ENCODE data around the gene CAV3.
"Not testable (repeated sequence)": the region's sequence is repeated elsewhere in the genome, so short reads cannot be mapped to it uniquely, and the experiment has no call there.

The CAV3 gene

DNA sequence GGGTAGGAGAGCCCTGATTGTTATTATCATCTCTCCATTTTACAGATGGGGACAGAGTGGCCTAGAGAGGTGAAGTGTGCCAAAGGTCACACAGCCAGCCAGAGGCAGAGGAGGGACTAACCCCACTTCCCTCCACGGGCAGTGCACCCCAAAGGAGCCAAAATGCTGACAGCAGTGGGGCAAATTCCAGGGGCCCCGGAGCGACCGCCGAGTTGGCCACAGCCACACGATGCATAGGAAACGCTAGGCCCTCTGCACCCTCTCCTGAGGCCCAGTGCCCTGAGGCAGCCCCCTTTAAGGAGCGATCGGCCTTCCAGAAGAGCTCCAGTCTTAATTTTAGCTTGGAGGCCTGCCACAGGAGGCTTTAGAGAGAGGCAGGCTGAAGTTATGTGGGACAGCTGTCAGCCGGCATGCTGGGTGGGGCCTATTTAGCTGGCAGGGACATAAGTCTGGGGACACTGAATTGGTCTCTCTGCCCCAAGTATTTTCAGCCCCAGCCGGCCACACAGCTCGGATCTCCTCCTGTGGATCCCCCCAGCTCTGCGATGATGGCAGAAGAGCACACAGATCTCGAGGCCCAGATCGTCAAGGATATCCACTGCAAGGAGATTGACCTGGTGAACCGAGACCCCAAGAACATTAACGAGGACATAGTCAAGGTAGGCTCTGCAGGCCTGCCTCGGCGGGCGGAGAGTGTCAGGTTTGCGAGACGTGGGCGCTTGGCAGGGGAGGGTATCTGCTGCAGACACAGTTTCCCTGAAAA, at the start of gene CAV3:
TSS of gene CAV3 (plus strand) at position 471 of the 763 bp plus-strand sequence. CDS start at position 546, 75 bp downstream.
- no peak for DNase-seq (ENCODE audit: low spot score)

- DNase-seq (ENCODE audit: low spot score): not testable (repeated sequence)
Measured at GRCh38 chr3:8684992-8685391, 48.6 kb upstream of the CAV3 start.

DNA sequence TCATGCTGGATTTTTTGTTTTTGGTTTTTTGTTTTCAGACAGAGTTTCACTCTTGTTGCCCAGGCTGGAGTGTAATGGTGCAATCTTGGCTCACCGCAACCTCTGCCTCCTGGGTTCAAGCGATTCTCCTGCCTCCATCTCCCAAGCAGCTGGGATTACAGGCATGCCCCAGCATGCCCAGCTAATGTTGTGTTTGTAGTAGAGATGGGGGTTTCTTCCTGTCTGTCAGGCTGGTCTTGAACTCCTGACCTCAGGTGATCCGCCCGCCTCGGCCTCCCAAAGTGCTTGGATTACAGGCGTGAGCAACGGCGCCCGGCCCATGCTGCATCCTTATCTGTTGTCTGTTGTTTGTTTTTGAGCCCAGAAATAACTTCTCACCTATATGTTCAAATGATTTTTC, 42.3 kb upstream of the CAV3 start:
- DNase-seq (ENCODE audit: low spot score): not testable (repeated sequence)

GRCh38 chr3:8702560-8702959, 31.0 kb upstream of the CAV3 start:
- DNase-seq (ENCODE audit: low spot score): no peak

- DNase-seq (ENCODE audit: low spot score): no peak
Measured at GRCh38 chr3:8705575-8705974, 28.0 kb upstream of the CAV3 start.

DNA sequence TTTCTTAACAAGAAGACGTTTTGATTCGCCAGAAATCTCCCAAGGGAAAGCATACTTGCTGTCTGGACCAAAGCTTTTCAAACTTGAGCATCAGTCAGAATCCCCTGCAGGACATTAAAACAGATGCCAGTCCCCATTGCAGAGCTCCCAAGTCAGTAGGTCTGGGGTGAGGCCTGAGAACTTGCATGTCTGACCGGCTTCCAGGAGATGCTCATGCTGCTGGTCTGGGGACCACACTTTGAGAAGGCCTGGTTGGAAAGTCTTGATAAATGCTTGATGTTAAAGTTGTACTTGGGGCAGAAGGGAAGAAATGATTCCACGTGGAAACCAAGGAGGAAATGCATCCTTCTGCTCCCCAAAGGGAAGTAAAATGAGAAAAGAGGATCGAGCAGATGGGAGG, 24.3 kb upstream of the CAV3 start:
- DNase-seq (ENCODE audit: low spot score): no peak

- DNase-seq (ENCODE audit: low spot score): no peak
Measured at GRCh38 chr3:8709801-8710507, 23.6 kb upstream of the CAV3 start.

DNA sequence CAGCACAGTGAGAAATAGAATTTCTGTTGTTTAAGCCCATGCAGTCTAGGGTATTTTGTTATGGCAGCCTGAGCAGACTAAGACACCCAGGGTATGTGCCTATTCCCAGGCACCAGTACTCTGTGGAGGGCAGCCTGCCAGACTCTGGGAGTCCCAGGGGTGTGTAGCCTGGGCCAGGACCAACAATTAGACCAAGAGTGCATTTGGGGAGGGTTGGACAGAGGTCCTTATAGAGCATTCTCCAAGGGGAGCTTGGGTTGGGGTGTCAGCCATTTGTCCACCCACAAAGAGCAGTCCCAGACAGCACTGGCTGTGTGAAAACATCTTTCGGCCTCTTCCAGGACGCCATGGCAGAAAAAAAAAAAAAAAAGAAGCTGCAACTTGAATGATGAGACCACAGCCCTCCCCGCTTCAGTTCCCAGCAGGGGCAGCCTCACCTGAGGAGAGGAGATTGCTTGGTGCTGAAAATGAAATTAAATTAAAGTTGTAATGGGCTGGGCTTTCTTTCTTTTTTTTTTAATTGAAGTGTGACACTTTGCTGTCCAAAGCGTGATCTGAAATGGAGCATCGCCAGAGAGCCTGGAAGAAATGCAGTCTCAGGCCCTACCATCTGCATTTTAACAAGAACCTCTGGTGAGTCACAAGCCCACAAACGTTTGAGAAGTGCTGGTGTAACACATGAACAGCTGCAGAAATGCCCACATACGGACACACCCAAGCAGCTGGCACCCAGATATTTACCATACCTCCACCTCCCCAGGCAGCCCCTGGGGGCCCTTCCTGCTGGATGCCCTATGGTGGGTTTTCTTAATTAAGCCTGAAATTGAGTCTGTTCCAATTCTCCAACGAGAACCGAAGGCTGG, 21.3 kb upstream of the CAV3 start:
- no peak for DNase-seq (ENCODE audit: low spot score)

- DNase-seq (ENCODE audit: low spot score): no peak
Measured at GRCh38 chr3:8712908-8713255, 20.7 kb upstream of the CAV3 start.

- DNase-seq (ENCODE audit: low spot score): no peak
Measured at GRCh38 chr3:8713901-8714759, 19.5 kb upstream of the CAV3 start.

DNA sequence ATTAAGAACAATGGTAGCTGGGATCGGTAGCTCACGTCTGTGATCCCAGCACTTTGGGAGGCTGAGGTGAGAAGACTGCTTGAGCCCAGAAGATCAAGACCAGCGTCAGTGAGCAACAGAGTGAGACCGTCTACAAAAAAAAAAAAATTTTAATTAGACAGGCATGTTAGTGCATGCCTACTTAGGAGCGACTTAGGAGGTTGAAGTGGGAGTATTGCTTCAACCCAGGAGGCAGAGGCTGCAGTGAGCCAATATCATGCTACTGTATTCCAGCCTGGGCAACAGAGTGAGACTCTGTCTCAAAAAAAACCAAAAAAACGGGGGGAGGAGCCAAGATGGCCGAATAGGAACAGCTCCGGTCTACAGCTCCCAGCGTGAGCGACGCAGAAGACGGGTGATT, 17.8 kb upstream of the CAV3 start:
- DNase-seq (ENCODE audit: low spot score): not testable (repeated sequence)

GRCh38 chr3:8722808-8723207, 10.8 kb upstream of the CAV3 start:
- no peak for DNase-seq (ENCODE audit: low spot score)

GRCh38 chr3:8723612-8724011, 10.0 kb upstream of the CAV3 start:
- no peak for DNase-seq (ENCODE audit: low spot score)

- DNase-seq (ENCODE audit: low spot score): no peak
Measured at GRCh38 chr3:8724108-8724752, 9.4 kb upstream of the CAV3 start.

DNA sequence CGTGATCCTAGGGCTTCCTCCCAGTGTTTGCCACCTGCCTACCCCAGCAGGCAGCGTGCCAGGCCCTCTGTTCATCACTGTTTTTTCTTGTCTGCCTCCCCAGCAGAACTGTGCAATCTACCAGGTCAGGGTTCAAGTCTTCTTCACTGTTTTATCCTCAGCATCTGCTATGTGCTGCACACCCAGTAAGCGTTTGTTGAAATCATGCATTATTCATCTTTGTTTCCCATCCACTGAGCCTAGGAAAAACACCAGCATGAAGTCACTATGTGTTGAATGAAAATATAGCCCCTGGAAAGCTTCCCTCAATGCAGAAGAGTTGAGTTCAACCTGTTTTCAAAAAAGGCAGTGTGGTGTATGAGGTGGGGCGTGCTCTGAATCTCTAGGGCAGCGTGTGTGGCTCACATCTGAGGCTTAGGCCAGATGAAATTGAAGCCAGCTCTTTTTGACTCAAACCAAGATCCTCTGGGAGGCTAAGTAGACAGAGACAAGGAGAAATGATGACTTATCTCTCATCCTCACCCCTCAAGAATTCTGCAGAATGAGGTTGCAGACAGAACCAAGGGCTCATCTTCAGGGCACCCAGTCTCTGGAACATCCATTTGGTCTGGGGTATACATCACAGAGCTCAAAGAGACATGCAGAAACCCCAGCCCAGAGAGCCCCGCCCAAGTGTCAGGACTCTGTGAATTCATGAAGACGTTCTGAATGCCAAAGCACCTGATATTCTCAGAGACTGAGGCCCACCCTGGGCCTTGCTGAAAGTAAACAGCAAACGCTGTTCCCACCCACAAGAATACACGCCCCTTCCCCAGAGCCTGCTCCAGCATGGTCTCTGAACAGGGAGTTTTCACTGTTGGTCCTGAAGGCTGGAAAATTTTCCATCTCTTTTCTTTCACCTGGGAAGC, 5.7 kb upstream of the CAV3 start:
- DNase-seq (ENCODE audit: low spot score): no peak

GRCh38 chr3:8729479-8729878, 4.1 kb upstream of the CAV3 start:
- DNase-seq (ENCODE audit: low spot score): no peak

DNA sequence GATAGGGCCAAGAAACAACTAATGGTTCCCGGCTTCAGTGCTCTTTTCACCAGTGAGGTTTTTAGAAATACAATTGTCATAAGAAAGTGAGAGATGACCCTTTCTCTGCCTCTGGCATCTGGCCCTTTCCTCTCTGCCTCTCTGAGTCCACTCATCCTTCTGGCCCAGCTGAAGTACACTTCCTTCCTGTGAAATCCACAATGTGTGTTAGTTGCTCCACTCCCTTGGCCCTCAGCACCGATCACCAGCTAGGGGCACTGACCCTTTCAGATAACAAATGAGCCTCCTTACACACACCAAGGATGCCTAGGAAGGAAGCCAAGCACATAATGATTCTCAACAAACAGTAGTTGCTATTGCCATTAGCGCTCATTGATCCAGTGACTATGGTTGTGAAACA, 2.9 kb upstream of the CAV3 start:
- DNase-seq (ENCODE audit: low spot score): no peak

- no peak for DNase-seq (ENCODE audit: low spot score)
Measured at GRCh38 chr3:8732413-8732812, 1.2 kb upstream of the CAV3 start.

DNA sequence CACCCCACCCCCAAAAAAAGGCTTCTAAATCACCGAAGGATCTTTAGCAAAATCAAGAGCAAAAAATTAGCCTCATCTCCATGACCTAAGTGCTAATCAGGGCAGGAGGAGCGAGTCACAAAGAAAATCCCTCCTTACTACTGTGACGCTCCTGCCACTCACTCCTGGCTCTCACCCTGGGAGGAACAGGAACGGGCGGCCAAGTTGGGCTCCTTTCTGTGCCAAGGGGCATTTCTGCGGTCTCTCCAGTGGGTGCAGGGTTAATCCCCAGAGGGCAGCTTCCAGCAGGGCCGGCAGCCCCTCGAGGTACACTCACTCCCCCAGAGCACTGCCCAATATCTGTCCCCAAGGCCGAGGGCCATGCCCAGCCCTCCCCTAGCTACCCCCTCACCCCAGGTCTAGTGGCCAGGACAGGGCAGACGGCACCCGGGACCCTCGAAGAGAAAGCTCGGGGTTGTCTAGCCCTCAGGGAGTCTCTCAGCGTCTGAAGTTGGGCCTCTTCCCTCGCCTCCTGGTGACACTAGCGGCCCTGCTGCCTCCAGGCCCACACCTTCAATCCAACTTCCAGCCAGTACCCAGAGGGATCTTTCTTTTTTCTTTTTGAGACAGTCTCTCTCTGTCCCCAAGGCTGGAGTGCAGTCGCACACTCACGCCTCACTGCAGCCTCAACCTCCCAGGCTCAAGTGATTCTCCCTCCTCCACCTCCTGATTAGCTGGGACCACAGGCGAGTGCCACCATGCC, 706 bp downstream of the CAV3 start:
- DNase-seq (ENCODE audit: low spot score): no peak

GRCh38 chr3:8734908-8735307, 1.3 kb downstream of the CAV3 start:
- no peak for DNase-seq (ENCODE audit: low spot score)
